Dedifferentiated amniotic fluid mesenchymal stem cell (primary cell): ENCODE data around the gene GLUD1.
A peak's percentile ranks its signal among the peaks of the same experiment; 100 is the strongest.
"Not testable (repeated sequence)": the region's sequence is repeated elsewhere in the genome, so short reads cannot be mapped to it uniquely, and the experiment has no call there.

Experiments
- DNase-seq: peaks from one replicate; pipeline ENCODE4 v3.0.0-alpha.2; 2016; ENCODE audit errors: extremely low spot score

GLUD1 gene

GRCh38 chr10:87094373-87095235 lies at the start of gene GLUD1, which contains the start of gene SHLD2:
TSS of gene GLUD1 (minus strand) at chr10:87094843. CDS start at chr10:87094769, 74 bp downstream.
TSS of gene SHLD2 (plus strand) at chr10:87095206. CDS start at chr10:87151355, 56,149 bp downstream.
- DNase-seq: peak; percentile 73

- DNase-seq: not testable (repeated sequence)
Observed at GRCh38 chr10:87143109-87143418, 48.4 kb upstream of the GLUD1 start.

- DNase-seq: not testable (repeated sequence)
Observed at GRCh38 chr10:87142230-87143108, 47.8 kb upstream of the GLUD1 start.

- not testable (repeated sequence) for DNase-seq
Observed at GRCh38 chr10:87137478-87137877, 42.8 kb upstream of the GLUD1 start.

- not testable (repeated sequence) for DNase-seq
Observed at GRCh38 chr10:87134440-87134839, 39.8 kb upstream of the GLUD1 start.

- DNase-seq: not testable (repeated sequence)
Observed at GRCh38 chr10:87133936-87134335, 39.3 kb upstream of the GLUD1 start.

- not testable (repeated sequence) for DNase-seq
Observed at GRCh38 chr10:87132176-87132575, 37.5 kb upstream of the GLUD1 start.

- DNase-seq: not testable (repeated sequence)
Observed at GRCh38 chr10:87127607-87128156, 33.0 kb upstream of the GLUD1 start.

- DNase-seq: not testable (repeated sequence)
Observed at GRCh38 chr10:87127048-87127447, 32.4 kb upstream of the GLUD1 start.

GRCh38 chr10:87123351-87123750 lies 28.7 kb upstream of the GLUD1 start:
- DNase-seq: not testable (repeated sequence)

- not testable (repeated sequence) for DNase-seq
Observed at GRCh38 chr10:87119029-87119428, 24.4 kb upstream of the GLUD1 start.

GRCh38 chr10:87118122-87118521 lies 23.5 kb upstream of the GLUD1 start:
- DNase-seq: not testable (repeated sequence)

GRCh38 chr10:87105446-87106124 lies 10.9 kb upstream of the GLUD1 start:
- DNase-seq: no peak

GRCh38 chr10:87104727-87105126 lies 10.1 kb upstream of the GLUD1 start:
- not testable (repeated sequence) for DNase-seq

- no peak for DNase-seq
Observed at GRCh38 chr10:87101996-87102395, 7.4 kb upstream of the GLUD1 start.

- DNase-seq: peak; percentile 86
Observed at GRCh38 chr10:87095236-87095945, 748 bp upstream of the GLUD1 start.

- no peak for DNase-seq
Observed at GRCh38 chr10:87093632-87094372, 841 bp downstream of the GLUD1 start.

- peak; percentile 19 for DNase-seq
Observed at GRCh38 chr10:87092861-87093631, 1.6 kb downstream of the GLUD1 start.

- DNase-seq: peak; percentile 55
Observed at GRCh38 chr10:87092376-87092860, 2.2 kb downstream of the GLUD1 start.
